Endothelial cell of umbilical vein (primary cell): Measurements from ENCODE around the gene ZBTB7C. TPM values are rescaled to one million over a fixed set of nuclear protein-coding genes. Genes with fewer than 3 reads are reported as not detected.

Experiments used
- BruUV-seq: library from RNA; stranded (reverse); fragments of 400-500 nt; replicated peaks from 2 replicates; lab custom pipeline; 2021; lab: Mats Ljungman, UMichigan
- CTCF ChIA-PET: fragments of 300-600, 350-600 bp; sonication (Branson Sonifier 250); formaldehyde crosslinking; loops from one replicate; lab custom pipeline; 2021; ENCODE audit warnings: antibody characterized with exemption, inconsistent platforms; lab: Charles Lee
- POLR2A ChIA-PET: fragments of 300-600, 350-600 bp; sonication (Branson Sonifier 250); formaldehyde crosslinking; loops from one replicate; lab custom pipeline; 2021; ENCODE audit warnings: antibody characterized with exemption, inconsistent platforms; lab: Charles Lee
- DNase-seq: peaks from one replicate; pipeline ENCODE4 v3.0.0-alpha.2; 2011; ENCODE audit warnings: low read depth, low spot score
- FAIRE-seq: peaks from 2 replicates; lab custom pipeline; 2011; peaks lifted over from hg19 to GRCh38; lab: Jason Lieb, UNC
- H2AFZ ChIP-seq: 2 replicates; pipeline ENCODE4 v1.6.0; 2012; ENCODE audit warnings: low read depth, low read length, control low read depth, inconsistent platforms
- H3K27ac ChIP-seq: 2 replicates; pipeline ENCODE4 v1.5.1; 2011; ENCODE audit warnings: low read depth, mild to moderate bottlenecking, control low read depth, low read length, moderate library complexity; ENCODE audit not compliant: insufficient read depth
- H3K27me3 ChIP-seq, 2 experiments: 2 replicates each; pipeline versions ENCODE4 v1.6.0 to v1.6.1; 2011; ENCODE audit warnings: low read length in 2 of 2, mixed read lengths in 1 of 2; ENCODE audit not compliant: control insufficient read depth in 2 of 2, insufficient read depth in 2 of 2
- H3K36me3 ChIP-seq, 2 experiments: 2 replicates in 1 of 2; 3 replicates in 1 of 2; pipeline ENCODE4 v1.5.1; 2011; ENCODE audit warnings: low read length in 2 of 2, mild to moderate bottlenecking in 1 of 2, moderate library complexity in 1 of 2; ENCODE audit not compliant: control insufficient read depth in 2 of 2, insufficient read depth in 2 of 2; ENCODE audit errors: extremely low read depth in 1 of 2
- H3K4me1 ChIP-seq: 3 replicates; pipeline ENCODE4 v1.5.1; 2011; ENCODE audit warnings: mild to moderate bottlenecking, low read length; ENCODE audit not compliant: control insufficient read depth, insufficient read depth; ENCODE audit errors: extremely low read depth
- H3K4me2 ChIP-seq: 2 replicates; pipeline ENCODE4 v1.6.1; 2011; ENCODE audit warnings: low read length, control low read depth, mixed read lengths; ENCODE audit not compliant: insufficient read depth
- H3K4me3 ChIP-seq, 3 experiments: fragments of 200-600 bp in 1 of 3; sonication (generic), shearing (Covaris generic) in 1 of 3; replicated peaks in 1 of 3; 2 replicates each; pipeline ENCODE4 v1.5.1; 2011 to 2016; ENCODE audit warnings: control low read depth in 3 of 3, low read length in 3 of 3, mild to moderate bottlenecking in 2 of 3, inconsistent platforms in 1 of 3, low read depth in 1 of 3, moderate library complexity in 1 of 3; ENCODE audit not compliant: insufficient read depth in 1 of 3
- H3K79me2 ChIP-seq: 2 replicates; pipeline ENCODE4 v1.6.0; 2012; ENCODE audit warnings: low read length, inconsistent platforms; ENCODE audit not compliant: control insufficient read depth, insufficient read depth
- H3K9ac ChIP-seq: replicated peaks from 2 replicates; pipeline ENCODE3; 2011; ENCODE audit warnings: low read length, control low read depth; ENCODE audit not compliant: insufficient read depth; ENCODE audit errors: extremely low read depth
- H3K9me1 ChIP-seq: replicated peaks from 3 replicates; pipeline ENCODE4 v1.6.0; 2011; ENCODE audit warnings: mild to moderate bottlenecking, low read length; ENCODE audit not compliant: control insufficient read depth, insufficient read depth; ENCODE audit errors: extremely low read depth
- H3K9me3 ChIP-seq: replicated peaks from 2 replicates; pipeline ENCODE4 v1.5.1; 2012; ENCODE audit warnings: low read length, inconsistent platforms; ENCODE audit not compliant: control insufficient read depth, insufficient read depth
- H4K20me1 ChIP-seq: replicated peaks from 2 replicates; pipeline ENCODE3; 2011; ENCODE audit warnings: mild to moderate bottlenecking, low read length; ENCODE audit not compliant: control insufficient read depth, insufficient read depth; ENCODE audit errors: extremely low read depth
- EZH2 ChIP-seq: IDR thresholded peaks from 2 replicates; pipeline ENCODE4 v1.6.1; 2012; ENCODE audit warnings: borderline replicate concordance, low read depth, mild to moderate bottlenecking, moderate library complexity, low read length, inconsistent platforms; ENCODE audit not compliant: severe bottlenecking
- FOS ChIP-seq: IDR thresholded peaks from 2 replicates; pipeline ENCODE4 v1.6.1; 2011; ENCODE audit warnings: mild to moderate bottlenecking, low read length, moderate library complexity, borderline replicate concordance; ENCODE audit not compliant: insufficient read depth
- GATA2 ChIP-seq: IDR thresholded peaks from 2 replicates; pipeline ENCODE4 v1.7.0; 2011; ENCODE audit warnings: low read depth, mild to moderate bottlenecking, moderate library complexity, mixed read lengths, low read length; ENCODE audit not compliant: insufficient read length, insufficient read depth
- JUN ChIP-seq: IDR thresholded peaks from 2 replicates; pipeline ENCODE4 v1.6.1; 2011; ENCODE audit warnings: borderline replicate concordance, low read depth; ENCODE audit not compliant: insufficient read length, insufficient read depth
- MYC ChIP-seq: IDR thresholded peaks from one replicate; pipeline ENCODE4 v1.6.1; 2011; ENCODE audit warnings: mild to moderate bottlenecking, low read depth, low read length
- POLR2A ChIP-seq: IDR thresholded peaks from 2 replicates; pipeline ENCODE4 v1.6.1; 2012; ENCODE audit warnings: low read depth, mild to moderate bottlenecking, control low read depth, low read length
- POLR2AphosphoS5 ChIP-seq: IDR thresholded peaks from 2 replicates; pipeline ENCODE4 v1.6.1; 2012; ENCODE audit warnings: low read depth, mild to moderate bottlenecking, control low read depth, low read length, moderate library complexity; ENCODE audit not compliant: insufficient read depth
- dilution Hi-C: fragments of 300-500 bp; cut with MboI; formaldehyde crosslinking; loops from one replicate; pipeline ENCODE4 v1.15.0; 2019; ENCODE audit warnings: low sequenced_read_pairs; ENCODE audit not compliant: extremely low pct_ligation_motif_present
- intact Hi-C: fragments of 100-400 bp; cut with micrococcal nuclease; formaldehyde crosslinking; loops from one replicate; pipeline ENCODE4 v1.10.0; 2022
- polyA plus RNA-seq, 4 experiments: library from polyadenylated mRNA; depleted of rRNA in 3 of 4; stranded (reverse) in 3 of 4; unstranded in 1 of 4; fragments of >200 nt; gene quantifications; 2 replicates each; pipeline versions ENCODE4 v1.2.1 to v1.2.3, GENCODE V29; 2011 to 2012; ENCODE audit warnings: missing spikeins in 1 of 4
- total RNA-seq: library from RNA; stranded (reverse); gene quantifications from 2 replicates; pipeline ENCODE4 v1.2.3, GENCODE V29; 2021
- TF ChIP-seq, protein P1 (sequence below), 2 donors: IDR thresholded peaks; 1 replicate in 1 of 2; 2 replicates in 1 of 2; pipeline ENCODE4 v1.5.1; 2011; ENCODE audit warnings: low read length in 2 of 2, mild to moderate bottlenecking in 2 of 2, moderate library complexity in 2 of 2, control low read depth in 1 of 2, inconsistent platforms in 1 of 2, low read depth in 1 of 2; ENCODE audit not compliant: insufficient read depth in 1 of 2; ENCODE audit errors: extremely low read depth in 1 of 2
- TF ChIP-seq, protein P2 (sequence below): IDR thresholded peaks from 2 replicates; pipeline ENCODE4 v1.6.1; 2011; ENCODE audit not compliant: insufficient read depth, insufficient read length

Gene ZBTB7C
- total and polyA plus RNA-seq, 2 donors (not counting 3 experiments of a cell fraction or from before 2014, with no cell fraction given): not detected

DNA sequence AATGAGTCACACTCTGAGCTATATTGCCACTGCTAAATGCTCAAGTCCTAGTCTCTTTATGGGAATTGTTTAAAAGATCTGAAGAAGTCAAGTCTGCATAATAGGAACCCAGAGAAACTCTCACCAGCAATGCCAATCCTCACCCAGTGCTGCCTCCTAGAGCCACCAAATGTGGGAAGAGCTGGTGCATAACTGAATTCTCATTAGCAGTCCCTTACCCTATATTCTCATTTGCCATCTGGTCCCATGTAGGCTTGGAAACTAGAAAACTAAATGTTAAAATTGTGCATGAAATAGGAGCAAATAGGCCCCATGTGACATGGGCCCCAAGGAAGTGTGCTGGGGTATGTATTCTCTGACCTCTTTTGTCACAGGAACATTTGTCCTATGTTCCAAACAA lies 254.4 kb downstream of the ZBTB7C start:
- H3K36me3 ChIP-seq: no peaks in the 10 kb centered on the region
- no peak for FAIRE-seq
- H3K9me1 ChIP-seq: no peaks in the 10 kb centered on the region
- no peaks in the 10 kb centered on the region for H3K4me1 ChIP-seq
- H3K9ac ChIP-seq: no peak overlapping the region
- H3K79me2 ChIP-seq: no peaks in the 10 kb centered on the region
- H3K27ac ChIP-seq: no peak overlapping the region
- no peak overlapping the region for H3K4me2 ChIP-seq
- no TSS peak for BruUV-seq
- dilution Hi-C loops: no loop called here
- TF ChIP-seq FOS (no peak), EZH2 (no peak), JUN (no peak), GATA2 (no peak), POLR2AphosphoS5 (no peak), POLR2A (no peak)
- no peak overlapping the region for H2AFZ ChIP-seq
- H3K4me3 ChIP-seq: no peak overlapping the region
- intact Hi-C loops: no loop called here
- no peak for DNase-seq
- H3K9me3 ChIP-seq: no peaks in the 10 kb centered on the region
- H3K27me3 ChIP-seq: peaks cover 2 to 3% of the 10 kb centered on the region in 2 experiments
- H4K20me1 ChIP-seq: no peaks in the 10 kb centered on the region
- POLR2A ChIA-PET: no interaction called here
- CTCF ChIA-PET: interaction anchor here (0.6 kb wide), 1 partner anchor 124 kb away, joined by 3 read pairs; no protein-coding TSS in a partner anchor

DNA sequence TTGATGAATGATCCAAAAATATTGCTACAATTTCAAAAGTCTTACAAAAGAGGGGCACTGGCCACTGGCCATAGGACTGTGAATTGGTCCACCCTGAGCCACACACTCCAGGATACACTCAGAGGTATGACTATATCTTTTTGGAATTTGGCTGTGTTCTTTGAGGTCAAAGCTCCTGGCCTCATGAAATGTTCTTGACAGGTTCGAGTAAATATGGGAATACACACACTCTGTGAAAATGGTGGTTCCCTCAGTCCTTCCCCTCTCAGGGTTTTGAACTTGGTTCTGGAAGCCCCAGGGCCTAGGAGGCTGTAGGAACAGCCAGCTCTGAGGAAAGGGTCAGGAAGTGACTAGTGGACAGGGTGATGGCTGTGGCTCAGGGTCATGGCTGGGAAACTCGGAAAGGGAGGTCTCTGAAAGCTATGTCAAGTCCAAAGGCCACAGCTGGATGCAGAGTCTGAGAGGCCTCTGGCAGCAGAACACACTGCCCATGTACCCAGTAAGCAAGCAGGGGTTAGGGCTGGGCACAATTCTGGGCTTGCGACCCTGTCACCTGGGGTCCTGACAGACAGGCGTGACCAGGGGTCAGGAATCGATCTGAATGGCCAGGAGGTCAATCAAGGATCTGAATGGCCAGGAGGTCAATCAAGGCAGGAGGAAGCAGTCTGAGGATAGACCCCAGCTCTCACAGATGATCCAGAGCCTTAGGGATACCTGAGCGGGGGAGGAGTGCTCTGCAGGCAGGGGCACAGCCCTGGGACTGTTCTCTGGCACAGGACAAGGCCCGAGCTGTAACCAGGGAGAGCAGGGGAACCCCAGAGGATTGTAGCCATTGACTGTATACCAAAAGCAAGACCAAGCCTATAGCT lies 255.3 kb downstream of the ZBTB7C start:
- no peak for FAIRE-seq
- no TSS peak for BruUV-seq
- intact Hi-C loops: no loop called here

More for the DNA sequence above, 255.3 kb downstream of the ZBTB7C start:
- Histone ChIP-seq H3K27ac (no peak overlapping the region), H4K20me1 (no peaks in the 10 kb centered on the region), H3K27me3 (no peaks in the 10 kb centered on the region), H3K9me1 (no peaks in the 10 kb centered on the region), H3K79me2 (no peaks in the 10 kb centered on the region), H3K36me3 (no peaks in the 10 kb centered on the region), H3K4me2 (no peak overlapping the region), H3K9me3 (no peaks in the 10 kb centered on the region), H3K9ac (no peak overlapping the region), H3K4me1 (no peaks in the 10 kb centered on the region), H2AFZ (no peak overlapping the region), H3K4me3 (no peak overlapping the region)
- ChIA-PET POLR2A (no interaction called here), CTCF (no interaction called here)
- no peak for TF ChIP-seq MYC
- TF ChIP-seq, protein P1, sequence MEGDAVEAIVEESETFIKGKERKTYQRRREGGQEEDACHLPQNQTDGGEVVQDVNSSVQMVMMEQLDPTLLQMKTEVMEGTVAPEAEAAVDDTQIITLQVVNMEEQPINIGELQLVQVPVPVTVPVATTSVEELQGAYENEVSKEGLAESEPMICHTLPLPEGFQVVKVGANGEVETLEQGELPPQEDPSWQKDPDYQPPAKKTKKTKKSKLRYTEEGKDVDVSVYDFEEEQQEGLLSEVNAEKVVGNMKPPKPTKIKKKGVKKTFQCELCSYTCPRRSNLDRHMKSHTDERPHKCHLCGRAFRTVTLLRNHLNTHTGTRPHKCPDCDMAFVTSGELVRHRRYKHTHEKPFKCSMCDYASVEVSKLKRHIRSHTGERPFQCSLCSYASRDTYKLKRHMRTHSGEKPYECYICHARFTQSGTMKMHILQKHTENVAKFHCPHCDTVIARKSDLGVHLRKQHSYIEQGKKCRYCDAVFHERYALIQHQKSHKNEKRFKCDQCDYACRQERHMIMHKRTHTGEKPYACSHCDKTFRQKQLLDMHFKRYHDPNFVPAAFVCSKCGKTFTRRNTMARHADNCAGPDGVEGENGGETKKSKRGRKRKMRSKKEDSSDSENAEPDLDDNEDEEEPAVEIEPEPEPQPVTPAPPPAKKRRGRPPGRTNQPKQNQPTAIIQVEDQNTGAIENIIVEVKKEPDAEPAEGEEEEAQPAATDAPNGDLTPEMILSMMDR (IDR thresholded peaks at IDR 0.05; ENCODE audit: extremely low read depth in 1 of 2, insufficient read depth in 1 of 2, low read depth in 1 of 2, low read length in 2 of 2): no peak
- TF ChIP-seq POLR2AphosphoS5: no peak
- no peak for TF ChIP-seq EZH2
- no peak for TF ChIP-seq GATA2
- no peak for TF ChIP-seq JUN
- TF ChIP-seq, protein P2, sequence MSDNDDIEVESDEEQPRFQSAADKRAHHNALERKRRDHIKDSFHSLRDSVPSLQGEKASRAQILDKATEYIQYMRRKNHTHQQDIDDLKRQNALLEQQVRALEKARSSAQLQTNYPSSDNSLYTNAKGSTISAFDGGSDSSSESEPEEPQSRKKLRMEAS: no peak
- TF ChIP-seq POLR2A: no peak
- TF ChIP-seq FOS: no peak
- dilution Hi-C loops: no loop called here
- DNase-seq: no peak
